GM18868 (cell line): ENCODE results near the gene STAM2.
A peak's percentile ranks its signal among the peaks of the same experiment; 100 is the strongest.
"Not testable (repeated sequence)": the region's sequence is repeated elsewhere in the genome, so short reads cannot be mapped to it uniquely, and the experiment has no call there.

Source experiments
- ATAC-seq: cut with Tn5 transposase; IDR thresholded peaks from one replicate; pipeline ENCODE4 v1.9.1; 2021; ENCODE audit warnings: mild to moderate bottlenecking, moderate library complexity; ENCODE audit not compliant: unreplicated experiment

The STAM2 gene

GRCh38 chr2:152173831-152174230, 1.7 kb downstream of the STAM2 start:
- no peak for ATAC-seq

GRCh38 chr2:152172201-152172785, 3.3 kb downstream of the STAM2 start:
- ATAC-seq, result not testable (repeated sequence)

- ATAC-seq, result no peak
Measured at GRCh38 chr2:152171718-152172117, 3.8 kb downstream of the STAM2 start.

- not testable (repeated sequence) for ATAC-seq
Measured at GRCh38 chr2:152169158-152169557, 6.4 kb downstream of the STAM2 start.

GRCh38 chr2:152167470-152167869, 8.1 kb downstream of the STAM2 start:
- not testable (repeated sequence) for ATAC-seq

GRCh38 chr2:152167065-152167464, 8.5 kb downstream of the STAM2 start:
- ATAC-seq, result peak; percentile 37

GRCh38 chr2:152166633-152167032, 8.9 kb downstream of the STAM2 start:
- ATAC-seq, result peak; percentile 85

GRCh38 chr2:152165780-152166179, 9.8 kb downstream of the STAM2 start:
- peak; percentile 23 for ATAC-seq

- ATAC-seq, result no peak
Measured at GRCh38 chr2:152165306-152165705, 10.3 kb downstream of the STAM2 start.

GRCh38 chr2:152163669-152164068, 11.9 kb downstream of the STAM2 start:
- not testable (repeated sequence) for ATAC-seq

- no peak for ATAC-seq
Measured at GRCh38 chr2:152162141-152162540, 13.4 kb downstream of the STAM2 start.

- ATAC-seq, result no peak
Measured at GRCh38 chr2:152161598-152161997, 14.0 kb downstream of the STAM2 start.

GRCh38 chr2:152160378-152160777, 15.2 kb downstream of the STAM2 start:
- not testable (repeated sequence) for ATAC-seq

- no peak for ATAC-seq
Measured at GRCh38 chr2:152157253-152157652, 18.3 kb downstream of the STAM2 start.

GRCh38 chr2:152155209-152155608, 20.4 kb downstream of the STAM2 start:
- ATAC-seq, result peak; percentile 57

GRCh38 chr2:152154462-152154861, 21.1 kb downstream of the STAM2 start:
- peak; percentile 62 for ATAC-seq

- peak; percentile 89 for ATAC-seq
Measured at GRCh38 chr2:152134488-152135280, 40.9 kb downstream of the STAM2 start.

GRCh38 chr2:152132306-152132705, 43.3 kb downstream of the STAM2 start:
- no peak for ATAC-seq

GRCh38 chr2:152127628-152128027, 47.9 kb downstream of the STAM2 start:
- ATAC-seq, result no peak

GRCh38 chr2:152126664-152127063, 48.9 kb downstream of the STAM2 start:
- no peak for ATAC-seq

GRCh38 chr2:152122161-152122560, 53.4 kb downstream of the STAM2 start:
- ATAC-seq, result no peak

- ATAC-seq, result no peak
Measured at GRCh38 chr2:152120430-152120829, 55.1 kb downstream of the STAM2 start.
